Caco-2 (cell line): ENCODE results near the gene CLDN14. TPM values are rescaled to one million over a fixed set of nuclear protein-coding genes. Genes with fewer than 3 reads are reported as not detected.

Source experiments
- BruUV-seq: library from RNA; stranded (reverse); fragments of 400-500 nt; replicated peaks from 2 replicates; lab custom pipeline; 2021; lab: Mats Ljungman, UMichigan
- CTCF ChIA-PET: fragments of 300-600 bp; sonication (Branson Sonifier 250); formaldehyde crosslinking; loops from one replicate; lab custom pipeline; 2022; ENCODE audit warnings: antibody characterized with exemption; lab: Charles Lee
- POLR2A ChIA-PET: fragments of 300-600 bp; sonication (Branson Sonifier 250); formaldehyde crosslinking; loops from one replicate; lab custom pipeline; 2022; ENCODE audit warnings: antibody characterized with exemption; lab: Charles Lee
- DNase-seq, 2 experiments: peaks; one replicate each; pipeline versions ENCODE4 v3.0.0 to v3.0.0-alpha.2; 2020 to 2022
- H3K27me3 ChIP-seq: replicated peaks from 2 replicates; pipeline ENCODE4 v1.6.0; 2011; ENCODE audit warnings: low read length; ENCODE audit not compliant: control insufficient read depth, insufficient read depth
- H3K36me3 ChIP-seq: 2 replicates; pipeline ENCODE4 v1.5.1; 2011; ENCODE audit warnings: low read length; ENCODE audit not compliant: control insufficient read depth, insufficient read depth
- H3K4me1 ChIP-seq: fragments of 250-450 bp; sonication (Bioruptor Pico); 2 replicates; pipeline ENCODE4 v1.5.1; 2020; ENCODE audit warnings: mild to moderate bottlenecking
- H3K4me3 ChIP-seq: 2 replicates; pipeline ENCODE4 v1.5.1; 2011; ENCODE audit warnings: low read depth, mild to moderate bottlenecking, control low read depth, low read length
- H3K9me3 ChIP-seq: fragments of 250-450 bp; sonication (Bioruptor Pico); 2 replicates; pipeline ENCODE4 v1.5.1; 2020; ENCODE audit warnings: mild to moderate bottlenecking, moderate library complexity
- H3K27ac Mint-ChIP-seq: one replicate; pipeline ENCODE4 v1.8.0; 2022; ENCODE audit warnings: mixed read lengths; ENCODE audit not compliant: unreplicated experiment
- H3K27me3 Mint-ChIP-seq: one replicate; pipeline ENCODE4 v1.8.0; 2022; ENCODE audit warnings: mixed read lengths; ENCODE audit not compliant: insufficient read depth, unreplicated experiment
- H3K36me3 Mint-ChIP-seq: one replicate; pipeline ENCODE4 v1.8.0; 2022; ENCODE audit warnings: mild to moderate bottlenecking, mixed read lengths; ENCODE audit not compliant: insufficient read depth, unreplicated experiment
- H3K4me1 Mint-ChIP-seq: one replicate; pipeline ENCODE4 v1.8.0; 2022; ENCODE audit warnings: low read depth, mixed read lengths; ENCODE audit not compliant: unreplicated experiment
- H3K4me3 Mint-ChIP-seq: one replicate; pipeline ENCODE4 v1.8.0; 2022; ENCODE audit warnings: mild to moderate bottlenecking, moderate library complexity, mixed read lengths; ENCODE audit not compliant: unreplicated experiment
- H3K9me3 Mint-ChIP-seq: one replicate; pipeline ENCODE4 v1.8.0; 2022; ENCODE audit warnings: mixed read lengths; ENCODE audit not compliant: unreplicated experiment
- intact Hi-C: fragments of 100-400 bp; cut with micrococcal nuclease; formaldehyde crosslinking; loops from one replicate; pipeline ENCODE4 v1.10.0; 2022; ENCODE audit not compliant: unreplicated experiment
- total RNA-seq: library from RNA; stranded (reverse); gene quantifications from 2 replicates; pipeline ENCODE4 v1.2.3, GENCODE V29; 2022
- TF ChIP-seq, protein P1 (sequence below), 2 experiments: fragments of 200-600 bp in 1 of 2; IDR thresholded peaks; 1 replicate in 1 of 2; 2 replicates in 1 of 2; pipeline versions ENCODE4 v1.5.1 to v1.8.0; 2011 to 2022; ENCODE audit warnings: antibody characterized with exemption in 1 of 2, control low read depth in 1 of 2, inconsistent platforms in 1 of 2, low read depth in 1 of 2, low read length in 1 of 2, mild to moderate bottlenecking in 1 of 2, moderate library complexity in 1 of 2; ENCODE audit not compliant: insufficient read depth in 1 of 2, severe bottlenecking in 1 of 2, unreplicated experiment in 1 of 2

Gene CLDN14
- total RNA-seq, 1 experiment from 2014 or later = not detected

DNA sequence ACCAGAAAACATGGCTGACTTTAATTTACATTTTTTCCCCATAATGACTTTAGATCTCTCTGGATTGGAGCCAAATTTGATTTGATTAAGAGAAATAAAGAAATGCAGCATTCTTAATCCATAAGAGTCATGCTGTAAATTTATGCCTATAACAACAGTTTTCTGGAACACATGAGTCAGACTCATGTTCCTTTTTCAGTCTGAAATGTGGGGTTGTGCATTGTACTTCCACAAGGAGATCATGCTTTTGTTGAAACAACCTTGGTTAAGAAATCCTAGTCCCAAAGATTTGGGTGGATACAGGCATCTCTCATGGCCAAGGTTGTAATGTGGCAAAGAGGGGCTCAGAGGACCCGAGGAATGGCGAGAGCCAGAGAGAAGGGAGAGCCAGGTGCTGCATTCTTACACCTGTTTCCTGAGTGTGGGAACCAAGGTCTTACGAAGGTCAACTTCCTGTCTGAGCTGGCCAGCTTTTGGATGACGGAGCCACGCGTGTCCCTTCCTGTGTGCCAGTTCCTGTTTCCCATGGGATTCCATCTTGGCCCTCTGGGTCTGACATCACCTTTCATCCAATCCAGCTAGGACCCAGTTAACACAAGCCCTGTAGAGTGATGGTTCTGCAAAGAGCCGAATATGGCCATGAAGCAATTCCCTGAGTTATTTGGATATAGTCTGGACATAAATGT, 23.1 kb downstream of the CLDN14 start:
- Histone ChIP-seq H3K27me3 (no peaks in the 10 kb centered on the region), H3K4me3 (no peak overlapping the region), H3K9me3 (no peaks in the 10 kb centered on the region), H3K36me3 (no peaks in the 10 kb centered on the region; the same call in 1 of the 2 replicates), H3K4me1 (no peaks in the 10 kb centered on the region)
- Mint-ChIP-seq H3K27ac (no peak overlapping the region), H3K4me3 (no peak overlapping the region), H3K27me3 (no peaks in the 10 kb centered on the region), H3K36me3 (no peaks in the 10 kb centered on the region), H3K4me1 (no peaks in the 10 kb centered on the region), H3K9me3 (no peaks in the 10 kb centered on the region)
- intact Hi-C loops = no loop called here
- POLR2A ChIA-PET = no interaction called here
- no TSS peak for BruUV-seq
- CTCF ChIA-PET = no interaction called here
- TF ChIP-seq, protein P1, sequence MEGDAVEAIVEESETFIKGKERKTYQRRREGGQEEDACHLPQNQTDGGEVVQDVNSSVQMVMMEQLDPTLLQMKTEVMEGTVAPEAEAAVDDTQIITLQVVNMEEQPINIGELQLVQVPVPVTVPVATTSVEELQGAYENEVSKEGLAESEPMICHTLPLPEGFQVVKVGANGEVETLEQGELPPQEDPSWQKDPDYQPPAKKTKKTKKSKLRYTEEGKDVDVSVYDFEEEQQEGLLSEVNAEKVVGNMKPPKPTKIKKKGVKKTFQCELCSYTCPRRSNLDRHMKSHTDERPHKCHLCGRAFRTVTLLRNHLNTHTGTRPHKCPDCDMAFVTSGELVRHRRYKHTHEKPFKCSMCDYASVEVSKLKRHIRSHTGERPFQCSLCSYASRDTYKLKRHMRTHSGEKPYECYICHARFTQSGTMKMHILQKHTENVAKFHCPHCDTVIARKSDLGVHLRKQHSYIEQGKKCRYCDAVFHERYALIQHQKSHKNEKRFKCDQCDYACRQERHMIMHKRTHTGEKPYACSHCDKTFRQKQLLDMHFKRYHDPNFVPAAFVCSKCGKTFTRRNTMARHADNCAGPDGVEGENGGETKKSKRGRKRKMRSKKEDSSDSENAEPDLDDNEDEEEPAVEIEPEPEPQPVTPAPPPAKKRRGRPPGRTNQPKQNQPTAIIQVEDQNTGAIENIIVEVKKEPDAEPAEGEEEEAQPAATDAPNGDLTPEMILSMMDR (IDR thresholded peaks at IDR 0.05; ENCODE audit: insufficient read depth in 1 of 2, low read depth in 1 of 2, low read length in 1 of 2, severe bottlenecking in 1 of 2, unreplicated experiment in 1 of 2) = no peak
- no peak for DNase-seq

DNA sequence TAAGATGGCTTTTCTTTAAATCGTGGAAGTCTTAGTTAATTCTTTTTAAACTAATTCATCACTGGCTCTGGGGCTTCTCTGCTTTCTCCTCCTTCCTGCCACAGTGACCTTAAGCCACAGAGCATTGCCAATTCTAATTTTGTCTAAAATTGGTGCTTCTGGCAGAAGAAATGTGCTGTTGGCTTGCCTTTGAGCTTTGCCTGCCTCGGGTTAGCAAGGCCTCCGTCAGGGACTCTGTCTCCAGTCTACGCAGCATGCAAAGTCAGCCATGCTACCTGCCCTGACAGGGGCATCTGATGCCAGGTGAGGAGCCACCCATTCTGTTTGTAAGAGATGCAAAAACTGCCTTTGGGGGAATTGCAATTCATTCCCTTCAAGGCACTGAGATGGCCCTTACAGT, 25.2 kb downstream of the CLDN14 start:
- Mint-ChIP-seq H3K27ac (no peak overlapping the region), H3K9me3 (no peaks in the 10 kb centered on the region), H3K27me3 (no peaks in the 10 kb centered on the region), H3K36me3 (no peaks in the 10 kb centered on the region), H3K4me3 (no peak overlapping the region), H3K4me1 (no peaks in the 10 kb centered on the region)
- H3K36me3 ChIP-seq = no peaks in the 10 kb centered on the region; the same call in 1 of the 2 replicates
- H3K9me3 ChIP-seq = no peaks in the 10 kb centered on the region
- no peaks in the 10 kb centered on the region for H3K27me3 ChIP-seq
- CTCF ChIA-PET = no interaction called here
- no peaks in the 10 kb centered on the region for H3K4me1 ChIP-seq
- no peak overlapping the region for H3K4me3 ChIP-seq
- POLR2A ChIA-PET = no interaction called here
- BruUV-seq = no TSS peak
- no peak for DNase-seq
- TF ChIP-seq, protein P1 (IDR thresholded peaks at IDR 0.05; ENCODE audit: insufficient read depth in 1 of 2, low read depth in 1 of 2, low read length in 1 of 2, severe bottlenecking in 1 of 2, unreplicated experiment in 1 of 2) = no peak
- intact Hi-C loops = no loop called here

DNA sequence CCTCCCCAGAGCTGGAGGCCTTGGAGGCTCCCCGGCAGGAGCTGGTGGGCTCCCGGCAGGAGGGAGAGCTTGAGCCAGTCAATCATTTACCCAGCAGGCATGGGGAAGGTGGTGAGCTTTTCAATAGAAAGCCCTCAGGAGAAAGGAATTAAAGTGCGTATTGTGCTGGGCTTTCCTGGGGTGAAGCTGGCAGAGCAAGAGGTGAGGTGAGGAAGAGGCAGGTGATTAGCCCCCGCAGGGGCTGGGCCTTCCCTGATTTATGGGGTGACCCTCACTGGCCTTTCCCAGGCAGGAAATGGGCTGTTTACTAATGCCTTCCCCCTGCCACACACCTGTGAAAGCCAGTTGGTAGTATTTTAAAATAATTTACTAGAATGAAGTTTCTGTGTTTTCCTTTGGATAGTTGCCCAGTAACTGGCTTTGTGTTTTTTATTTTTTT, 25.8 kb downstream of the CLDN14 start:
- BruUV-seq = no TSS peak
- CTCF ChIA-PET = no interaction called here
- Histone ChIP-seq H3K4me1 (no peaks in the 10 kb centered on the region), H3K27me3 (no peaks in the 10 kb centered on the region), H3K36me3 (no peaks in the 10 kb centered on the region; the same call in 1 of the 2 replicates), H3K9me3 (no peaks in the 10 kb centered on the region), H3K4me3 (no peak overlapping the region)
- TF ChIP-seq, protein P1 (IDR thresholded peaks at IDR 0.05; ENCODE audit: insufficient read depth in 1 of 2, low read depth in 1 of 2, low read length in 1 of 2, severe bottlenecking in 1 of 2, unreplicated experiment in 1 of 2) = no peak
- H3K27me3 Mint-ChIP-seq = no peaks in the 10 kb centered on the region
- H3K4me1 Mint-ChIP-seq = no peaks in the 10 kb centered on the region
- no peak for DNase-seq
- H3K4me3 Mint-ChIP-seq = no peak overlapping the region
- no peak overlapping the region for H3K27ac Mint-ChIP-seq
- intact Hi-C loops = no loop called here
- H3K9me3 Mint-ChIP-seq = no peaks in the 10 kb centered on the region
- no peaks in the 10 kb centered on the region for H3K36me3 Mint-ChIP-seq
- POLR2A ChIA-PET = no interaction called here
